K562 (cell line): ENCODE measurements around the gene ANKRD12. TPM values are rescaled to one million over a fixed set of nuclear protein-coding genes. Genes with fewer than 3 reads are reported as not detected.

ENCODE experiments used
- AFF4 ChIP-seq: sonication (generic); formaldehyde crosslinking; IDR thresholded peaks from 2 replicates; pipeline ENCODE4 v1.8.0; 2023; ENCODE audit warnings: mild to moderate bottlenecking, missing genetic modification reagents
- BACH1 ChIP-seq: fragments of 200-800 bp; sonication (Bioruptor generic); IDR thresholded peaks from 2 replicates; pipeline ENCODE4 v1.6.1; 2016; ENCODE audit warnings: missing genetic modification characterization, missing compliant biosample characterization
- BHLHE40 ChIP-seq: IDR thresholded peaks from 2 replicates; pipeline ENCODE4 v1.6.1; 2011; ENCODE audit warnings: low read length, improper control_type of control experiment
- BRCA1 ChIP-seq, 2 experiments: fragments of 450-650 bp in 1 of 2; sonication (generic) in 1 of 2; formaldehyde crosslinking in 1 of 2; IDR thresholded peaks; 2 replicates each; pipeline versions ENCODE4 v1.5.0 to v1.6.1; 2017 to 2020; ENCODE audit warnings: mild to moderate bottlenecking in 1 of 2, missing genetic modification reagents in 1 of 2
- CREB1 ChIP-seq, 2 experiments: sonication (generic) in 1 of 2; formaldehyde crosslinking in 1 of 2; IDR thresholded peaks; 2 replicates each; pipeline versions ENCODE4 v1.6.1 to v1.8.0; 2012 to 2022; ENCODE audit warnings: inconsistent platforms in 1 of 2, mild to moderate bottlenecking in 1 of 2, missing genetic modification reagents in 1 of 2, moderate library complexity in 1 of 2
- DACH1 ChIP-seq: fragments of 450-650 bp; IDR thresholded peaks from 2 replicates; pipeline ENCODE4 v1.6.1; 2018; ENCODE audit not compliant: partially characterized antibody
- NCOA6 ChIP-seq: fragments of 450-650 bp; IDR thresholded peaks from 2 replicates; pipeline ENCODE4 v1.6.1; 2017; ENCODE audit warnings: mild to moderate bottlenecking
- NR2C2 ChIP-seq, 2 experiments: fragments of 200-800 bp in 1 of 2; sonication (Bioruptor generic) in 1 of 2; sonication (generic) in 1 of 2; formaldehyde crosslinking in 1 of 2; IDR thresholded peaks; 2 replicates each; pipeline versions ENCODE4 v1.6.1 to v1.8.0; 2016 to 2022; ENCODE audit warnings: mild to moderate bottlenecking in 1 of 2, missing compliant biosample characterization in 1 of 2, missing genetic modification characterization in 1 of 2, missing genetic modification reagents in 1 of 2
- PKNOX1 ChIP-seq: fragments of 450-650 bp; IDR thresholded peaks from 2 replicates; pipeline ENCODE4 v1.6.1; 2016
- PRMT5 ChIP-seq: sonication (generic); formaldehyde crosslinking; IDR thresholded peaks from 2 replicates; pipeline ENCODE4 v1.5.0; 2020; ENCODE audit warnings: missing genetic modification reagents
- SLC30A9 ChIP-seq: fragments of 250-450 bp; sonication (Bioruptor Pico); IDR thresholded peaks from 2 replicates; pipeline ENCODE4 v1.8.0; 2022; ENCODE audit warnings: mild to moderate bottlenecking, moderate library complexity
- SMARCE1 ChIP-seq: fragments of 450-650 bp; IDR thresholded peaks from 2 replicates; pipeline ENCODE4 v1.7.1; 2016; ENCODE audit warnings: mild to moderate bottlenecking
- SMC3 ChIP-seq: conservative IDR thresholded peaks from 2 replicates; pipeline ENCODE4 v1.6.1; 2011; ENCODE audit warnings: low read depth, low read length, improper control_type of control experiment; ENCODE audit not compliant: insufficient read depth
- TCF7L2 ChIP-seq: fragments of 150-350 bp; IDR thresholded peaks from 2 replicates; pipeline ENCODE4 v1.6.1; 2016; ENCODE audit warnings: low read depth, mild to moderate bottlenecking, low read length, moderate library complexity
- YY1 ChIP-seq, 3 experiments: IDR thresholded peaks; 2 replicates each; pipeline ENCODE4 v1.6.1; 2011; ENCODE audit warnings: low read length in 2 of 3, mild to moderate bottlenecking in 2 of 3, moderate library complexity in 2 of 3, borderline replicate concordance in 1 of 3, control low read depth in 1 of 3, low read depth in 1 of 3; ENCODE audit not compliant: insufficient read depth in 3 of 3, insufficient replicate concordance in 2 of 3, control insufficient read depth in 1 of 3, insufficient read length in 1 of 3; ENCODE audit errors: extremely low read depth in 1 of 3
- ZNF12 ChIP-seq: sonication (generic); formaldehyde crosslinking; IDR thresholded peaks from 2 replicates; pipeline ENCODE4 v1.4.0; 2020; ENCODE audit warnings: mild to moderate bottlenecking, missing genetic modification reagents
- ZNF395 ChIP-seq: fragments of 200-800 bp; sonication (Bioruptor generic); IDR thresholded peaks from 2 replicates; pipeline ENCODE4 v1.6.1; 2017; ENCODE audit warnings: missing genetic modification characterization, missing compliant biosample characterization
- ZNF589 ChIP-seq: fragments of 200-800 bp; sonication (Bioruptor generic); IDR thresholded peaks from 2 replicates; pipeline ENCODE4 v1.6.1; 2016; ENCODE audit warnings: low read depth, missing genetic modification characterization, missing compliant biosample characterization
- ZNF766 ChIP-seq: fragments of 200-800 bp; sonication (Bioruptor generic); conservative IDR thresholded peaks from 2 replicates; pipeline ENCODE4 v1.6.1; 2016; ENCODE audit warnings: missing genetic modification characterization, missing compliant biosample characterization
- ZSCAN32 ChIP-seq: fragments of 450-650 bp; formaldehyde crosslinking; IDR thresholded peaks from 2 replicates; pipeline ENCODE4 v1.4.0; 2020; ENCODE audit warnings: mild to moderate bottlenecking, moderate library complexity
- polyA plus RNA-seq, 8 experiments: library from polyadenylated mRNA; depleted of rRNA in 4 of 8; stranded (reverse) in 5 of 8; unstranded in 3 of 8; fragments of >200 nt; fragmentation: Nextera tagmentation in 2 of 8; fragmentation: Illumina TruSeq in 1 of 8; extraction: Ambion mirVana in 2 of 8; extraction: Trizol in 1 of 8; gene quantifications; 2 replicates each; pipeline versions ENCODE4 v1.2.1 to v1.2.3, GENCODE V29; 2011 to 2014; ENCODE audit warnings: inconsistent platforms in 1 of 8, missing spikeins in 1 of 8
- total RNA-seq, 7 experiments: library from RNA; depleted of rRNA in 6 of 7; stranded (reverse); fragments of >200 nt in 6 of 7; fragmentation: Illumina TruSeq in 2 of 7; extraction: Trizol in 2 of 7; gene quantifications; 2 replicates each; pipeline versions ENCODE4 v1.2.1 to v1.2.3, GENCODE V29; 2011 to 2021; ENCODE audit warnings: low replicate concordance in 1 of 7

Gene ANKRD12
- total and polyA plus RNA-seq, 9 of the 15 experiments (the other 6 are each of a cell fraction or from before 2014, with no cell fraction given) = 6.6 to 28.2 (median 16.0) TPM

- peak; percentile 95; the same call in 1 of the 2 replicates for TF ChIP-seq AFF4 (CRISPR knock-in tag)
- peak; percentile 52 for TF ChIP-seq CREB1 (IDR thresholded peaks at IDR 0.05)
- peak; percentile 83; the same call in 1 of the 2 replicates for TF ChIP-seq CREB1 (CRISPR knock-in tag; IDR thresholded peaks at IDR 0.05)
- TF ChIP-seq ZNF589 = peak; percentile 82
- TF ChIP-seq ZNF766 (CRISPR knock-in tag) = no peak
- peak; percentile 11 to 73 (median 33) for TF ChIP-seq YY1 (IDR thresholded peaks at IDR 0.05; ENCODE audit: borderline replicate concordance in 1 of 3, control insufficient read depth in 1 of 3, extremely low read depth in 1 of 3, insufficient read depth in 3 of 3, insufficient read length in 1 of 3, insufficient replicate concordance in 2 of 3, low read depth in 1 of 3, low read length in 2 of 3)
- TF ChIP-seq ZNF395 (CRISPR knock-in tag) = peak; percentile 45; the same call in 1 of the 2 replicates
- TF ChIP-seq NCOA6 = no peak
- TF ChIP-seq NR2C2 (CRISPR knock-in tag; IDR thresholded peaks at IDR 0.05) = no peak; the same call in 1 of the 2 replicates
- TF ChIP-seq NR2C2 (tag; IDR thresholded peaks at IDR 0.05) = peak; percentile 65
- TF ChIP-seq ZNF12 = 0 out of 2 replicates have a peak, but pooled peaks have one; percentile 48
- peak; percentile 93 for TF ChIP-seq TCF7L2
- TF ChIP-seq SMARCE1 = 0 out of 2 replicates have a peak, but pooled peaks have one; percentile 32
- no peak; the same call in 1 of the 2 replicates for TF ChIP-seq PKNOX1
- TF ChIP-seq SLC30A9 = no peak
- no peak for TF ChIP-seq BACH1 (tag)
- TF ChIP-seq BRCA1 (IDR thresholded peaks at IDR 0.05) = no peak
- no peak for TF ChIP-seq BRCA1 (CRISPR knock-in tag; IDR thresholded peaks at IDR 0.05)
- no peak for TF ChIP-seq PRMT5 (CRISPR knock-in tag)
- TF ChIP-seq ZSCAN32 (CRISPR knock-in tag) = 0 out of 2 replicates have a peak, but pooled peaks have one; percentile 34
- TF ChIP-seq DACH1 = no peak
- no peak for TF ChIP-seq SMC3
- peak; percentile 99 for TF ChIP-seq BHLHE40
These were observed at the start of gene ANKRD12 (continued) for GRCh38 chr18:9136315-9137155.
